HG03175 (cell line): ENCODE measurements around the gene AK1.
"Not testable (repeated sequence)": the region's sequence is repeated elsewhere in the genome, so short reads cannot be mapped to it uniquely, and the experiment has no call there.

ENCODE experiments used
- ATAC-seq: cut with Tn5 transposase; IDR thresholded peaks from one replicate; pipeline ENCODE4 v1.9.1; 2021; ENCODE audit warnings: mild to moderate bottlenecking, moderate library complexity; ENCODE audit not compliant: unreplicated experiment

AK1 gene

GRCh38 chr9:127852829-127853228 is 24.6 kb downstream of the AK1 start:
- no peak for ATAC-seq

GRCh38 chr9:127850286-127850830 is 27.1 kb downstream of the AK1 start:
- no peak for ATAC-seq

- ATAC-seq, result no peak
Measured at GRCh38 chr9:127848756-127849504, 28.5 kb downstream of the AK1 start.

- ATAC-seq, result no peak
Measured at GRCh38 chr9:127847833-127848755, 29.4 kb downstream of the AK1 start.

GRCh38 chr9:127847178-127847510 is 30.3 kb downstream of the AK1 start:
- ATAC-seq, result no peak

GRCh38 chr9:127846443-127847177 is 30.9 kb downstream of the AK1 start:
- no peak for ATAC-seq

GRCh38 chr9:127845619-127846018 is 31.9 kb downstream of the AK1 start:
- not testable (repeated sequence) for ATAC-seq

- no peak for ATAC-seq
Measured at GRCh38 chr9:127844821-127845359, 32.6 kb downstream of the AK1 start.

- no peak for ATAC-seq
Measured at GRCh38 chr9:127841087-127841835, 36.2 kb downstream of the AK1 start.

- ATAC-seq, result no peak
Measured at GRCh38 chr9:127838375-127839078, 38.9 kb downstream of the AK1 start.

GRCh38 chr9:127837346-127837745 is 40.1 kb downstream of the AK1 start:
- ATAC-seq, result no peak

- ATAC-seq, result not testable (repeated sequence)
Measured at GRCh38 chr9:127836561-127836960, 40.9 kb downstream of the AK1 start.

GRCh38 chr9:127835991-127836516 is 41.4 kb downstream of the AK1 start:
- ATAC-seq, result no peak

GRCh38 chr9:127833555-127833954 is 43.9 kb downstream of the AK1 start:
- ATAC-seq, result no peak

- ATAC-seq, result no peak
Measured at GRCh38 chr9:127832248-127832647, 45.2 kb downstream of the AK1 start.

GRCh38 chr9:127829205-127829906 is 48.1 kb downstream of the AK1 start:
- ATAC-seq, result no peak

GRCh38 chr9:127828262-127829031 is 49.0 kb downstream of the AK1 start:
- no peak for ATAC-seq
